ENCODE data around the gene POU3F3. TPM values are rescaled to one million over a fixed set of nuclear protein-coding genes. Genes with fewer than 3 reads are reported as not detected.

Gene POU3F3
- total and polyA plus RNA-seq, 2 of the 8 experiments (the other 6 are each of a cell fraction or from before 2014, with no cell fraction given) = 0.09 TPM; not detected in 1

- Histone ChIP-seq H3K14ac (ENCODE audit: insufficient read length) (no peak overlapping the region), H2BK20ac (ENCODE audit: low read length) (no peak overlapping the region; the same call in 1 of the 2 replicates), H4K5ac (ENCODE audit: insufficient read length, low read depth, low read length) (no peak overlapping the region), H3K4me1 (replicated peaks in 1 of 4; ENCODE audit: control insufficient read depth in 3 of 4, insufficient read depth in 4 of 4, low read length in 3 of 4) (peaks cover 0 to 20% (median 5%) of the 10 kb centered on the region in 4 experiments; a peak in 5 of 7 replicates), H2BK5ac (ENCODE audit: low read depth, low read length) (no peak overlapping the region; the same call in 1 of the 2 replicates), H3K79me1 (ENCODE audit: low read depth, low read length) (no peaks in the 10 kb centered on the region), H4K20me1 (replicated peaks in 1 of 2; ENCODE audit: control insufficient read depth in 1 of 2, insufficient read depth in 2 of 2, low read length in 2 of 2) (peaks cover 6 to 8% of the 10 kb centered on the region in 2 experiments), H3K4ac (replicated peaks; ENCODE audit: insufficient read length, low read depth, low read length) (no peak overlapping the region), H3K4me2 (ENCODE audit: insufficient read depth in 1 of 2, low read depth in 2 of 2, low read length in 2 of 2) (peak overlapping the region; percentile 79 to 81), H3K23me2 (ENCODE audit: low read depth, low read length) (peaks cover 15% of the 10 kb centered on the region), H4K8ac (ENCODE audit: extremely low read depth, insufficient read depth, low read length) (no peak overlapping the region), H3K9me3 (ENCODE audit: insufficient read depth in 2 of 2, low read depth in 1 of 2, low read length in 1 of 2) (no peaks in the 10 kb centered on the region), H3K27ac (ENCODE audit: low read depth, low read length) (no peak overlapping the region), H2BK120ac (replicated peaks; ENCODE audit: low read depth, low read length) (no peak overlapping the region), H4K91ac (replicated peaks; ENCODE audit: insufficient read length, low read length) (no peak overlapping the region), H2BK15ac (ENCODE audit: low read length) (no peak overlapping the region; the same call in 1 of the 2 replicates), H3K18ac (ENCODE audit: extremely low read depth, low read length) (peak overlapping the region; percentile 60), H3K23ac (ENCODE audit: insufficient read length) (no peak overlapping the region), H3K36me3 (ENCODE audit: control insufficient read depth in 2 of 4, insufficient read depth in 4 of 4, low read length in 3 of 4) (no peaks in the 10 kb centered on the region), H3K56ac (replicated peaks; ENCODE audit: insufficient read length, low read depth, low read length) (no peak overlapping the region), H2BK12ac (ENCODE audit: low read depth, low read length) (0 out of 2 replicates have a peak overlapping the region, but pooled peaks have one; percentile 52), H3K27me3 (replicated peaks in 1 of 4; ENCODE audit: control insufficient read depth in 3 of 4, extremely low read depth in 1 of 4, insufficient read depth in 3 of 4, low read length in 3 of 4) (peaks cover 51 to 88% (median 76%) of the 10 kb centered on the region in 4 experiments), H2AFZ (ENCODE audit: low read length) (no peak overlapping the region; the same call in 1 of the 2 replicates), H2AK5ac (ENCODE audit: low read depth, low read length) (no peak overlapping the region), H3K4me3 (ENCODE audit: extremely low read depth in 1 of 4, insufficient read depth in 2 of 4, low read depth in 3 of 4, low read length in 4 of 4) (peak overlapping the region; percentile 48 to 75 (median 56)), H3K79me2 (ENCODE audit: control insufficient read depth in 1 of 2, insufficient read depth in 2 of 2, low read length in 2 of 2) (no peaks in the 10 kb centered on the region), H3K9ac (replicated peaks in 1 of 4; ENCODE audit: extremely low read depth in 1 of 4, low read depth in 3 of 4, low read length in 3 of 4) (no peak overlapping the region; a peak in 1 of 7 replicates)
- ChIA-PET POLR2A (ENCODE audit: partially characterized antibody) (interaction anchor here (0.6 to 2.4 kb wide), 2 partner anchors 10 to 16 kb away, joined by 3 to 11 read pairs; no protein-coding TSS in a partner anchor), CTCF (ENCODE audit: partially characterized antibody) (interaction anchor here (0.7 to 5.5 kb wide), 13 partner anchors 11 to 1981 kb away, joined by 3 to 38 read pairs (median 5); no protein-coding TSS in a partner anchor)
- DNase-seq (ENCODE audit: low read depth in 1 of 2, low spot score in 2 of 2) = peak in 1 of 2 experiments; percentile 81
- FAIRE-seq = no peak
- WGBS, 2 experiments (ENCODE audit: extremely low coverage in 1 of 2, insufficient coverage in 1 of 2, insufficient read length in 1 of 2, insufficient replicate concordance in 2 of 2, low coverage in 1 of 2, low lambda C conversion rate in 2 of 2, missing lambda C conversion rate in 1 of 2) = 1% methylated on average over 55 of the region's 65 CpGs; no CpG with 5 or more reads in 1 of the 2 experiments
- peak; percentile 19 to 68; a peak in 1 of 4 replicates for TF ChIP-seq HDAC2 (IDR thresholded peaks at IDR 0.05; ENCODE audit: borderline replicate concordance in 1 of 2, low read depth in 2 of 2, low read length in 2 of 2)
- 0 out of 2 replicates have a peak, but pooled peaks have one; percentile 9 for TF ChIP-seq MAX (IDR thresholded peaks at IDR 0.05)
- no peak for TF ChIP-seq FOSL1 (IDR thresholded peaks at IDR 0.05; ENCODE audit: insufficient read depth, low read depth, low read length)
- peak; percentile 37 for TF ChIP-seq EZH2 (IDR thresholded peaks at IDR 0.05; ENCODE audit: low read depth, low read length, severe bottlenecking)
- no peak for TF ChIP-seq KDM1A (IDR thresholded peaks at IDR 0.05; ENCODE audit: borderline replicate concordance, low read length)
- no peak for TF ChIP-seq GABPA (IDR thresholded peaks at IDR 0.05; ENCODE audit: borderline replicate concordance, insufficient read depth, low read length)
- TF ChIP-seq PHF8 (conservative IDR thresholded peaks at IDR 0.05; ENCODE audit: low read depth, low read length) = 0 out of 2 replicates have a peak, but pooled peaks have one; percentile 30
- TF ChIP-seq SP1 (IDR thresholded peaks at IDR 0.05; ENCODE audit: low read depth, low read length) = peak; percentile 56; the same call in 1 of the 2 replicates
- TF ChIP-seq SIN3A (conservative IDR thresholded peaks at IDR 0.05 in 1 of 2, IDR thresholded peaks at IDR 0.05 in 1 of 2; ENCODE audit: low read depth in 1 of 2, low read length in 2 of 2) = no peak; a peak in 1 of 4 replicates
Observed at GRCh38 chr2:104871972-104872865, 18.3 kb downstream of the POU3F3 start.
